Testis (tissue), 2 donors: ENCODE results near the gene CEP104.

Source experiments
- POLR2A ChIP-seq: fragments of 450-650 bp; IDR thresholded peaks from one replicate; pipeline ENCODE4 v1.6.1; 2017; ENCODE audit warnings: antibody characterized with exemption, mild to moderate bottlenecking, moderate library complexity
- TF ChIP-seq, protein P1 (sequence below), 3 experiments: fragments of 450-650 bp in 2 of 3; fragments of 200-600 bp in 1 of 3; sonication (generic) in 1 of 3; IDR thresholded peaks; one replicate each; pipeline ENCODE4 v1.5.1; 2016 to 2019; ENCODE audit warnings: antibody characterized with exemption in 3 of 3, mild to moderate bottlenecking in 2 of 3, moderate library complexity in 1 of 3

DNA sequence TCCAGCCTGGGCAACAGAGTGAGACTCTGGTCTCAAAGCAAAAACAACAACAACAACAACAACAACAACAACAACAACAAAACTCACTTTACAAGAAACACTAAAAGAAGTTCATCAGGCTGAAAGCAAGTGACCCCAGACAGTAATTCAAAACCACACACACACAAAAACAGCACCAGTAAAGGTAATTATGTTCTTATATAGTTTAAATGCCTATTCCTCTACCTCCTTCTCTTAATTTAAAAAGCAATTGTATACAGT, 41.4 kb upstream of the CEP104 start:
- TF ChIP-seq, protein P1, sequence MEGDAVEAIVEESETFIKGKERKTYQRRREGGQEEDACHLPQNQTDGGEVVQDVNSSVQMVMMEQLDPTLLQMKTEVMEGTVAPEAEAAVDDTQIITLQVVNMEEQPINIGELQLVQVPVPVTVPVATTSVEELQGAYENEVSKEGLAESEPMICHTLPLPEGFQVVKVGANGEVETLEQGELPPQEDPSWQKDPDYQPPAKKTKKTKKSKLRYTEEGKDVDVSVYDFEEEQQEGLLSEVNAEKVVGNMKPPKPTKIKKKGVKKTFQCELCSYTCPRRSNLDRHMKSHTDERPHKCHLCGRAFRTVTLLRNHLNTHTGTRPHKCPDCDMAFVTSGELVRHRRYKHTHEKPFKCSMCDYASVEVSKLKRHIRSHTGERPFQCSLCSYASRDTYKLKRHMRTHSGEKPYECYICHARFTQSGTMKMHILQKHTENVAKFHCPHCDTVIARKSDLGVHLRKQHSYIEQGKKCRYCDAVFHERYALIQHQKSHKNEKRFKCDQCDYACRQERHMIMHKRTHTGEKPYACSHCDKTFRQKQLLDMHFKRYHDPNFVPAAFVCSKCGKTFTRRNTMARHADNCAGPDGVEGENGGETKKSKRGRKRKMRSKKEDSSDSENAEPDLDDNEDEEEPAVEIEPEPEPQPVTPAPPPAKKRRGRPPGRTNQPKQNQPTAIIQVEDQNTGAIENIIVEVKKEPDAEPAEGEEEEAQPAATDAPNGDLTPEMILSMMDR (IDR thresholded peaks at IDR 0.05), result no peak
- no peak for TF ChIP-seq POLR2A
